GM21447 (cell line): ENCODE results near the gene DRD4.

Source experiments
- ATAC-seq: cut with Tn5 transposase; IDR thresholded peaks from one replicate; pipeline ENCODE4 v1.9.1; 2021; ENCODE audit not compliant: unreplicated experiment

Gene DRD4

GRCh38 chr11:620935-621814, 15.9 kb upstream of the DRD4 start:
- ATAC-seq = no peak

- no peak for ATAC-seq
Measured at GRCh38 chr11:621838-622237, 15.2 kb upstream of the DRD4 start.

- no peak for ATAC-seq
Measured at GRCh38 chr11:623349-623869, 13.7 kb upstream of the DRD4 start.

- ATAC-seq = no peak
Measured at GRCh38 chr11:623999-624704, 12.9 kb upstream of the DRD4 start.

- ATAC-seq = no peak
Measured at GRCh38 chr11:624705-625635, 12.1 kb upstream of the DRD4 start, which contains the start of gene CDHR5. Gene CDHR5, minus strand, starts transcription at chr11:624955. Its CDS starts 53 bp downstream, at chr11:624902.

GRCh38 chr11:625636-626268, 11.3 kb upstream of the DRD4 start:
- ATAC-seq = no peak

GRCh38 chr11:626475-627307, 10.4 kb upstream of the DRD4 start, which contains the start of gene SCT:
Gene SCT, minus strand, starts transcription at chr11:627181. Its CDS starts 38 bp downstream, at chr11:627143.
- no peak for ATAC-seq

GRCh38 chr11:627308-627576, 9.8 kb upstream of the DRD4 start:
- ATAC-seq = no peak

GRCh38 chr11:628056-628455, 9.0 kb upstream of the DRD4 start:
- ATAC-seq = no peak

- ATAC-seq = no peak
Measured at GRCh38 chr11:629237-629583, 7.9 kb upstream of the DRD4 start.

GRCh38 chr11:630871-631270, 6.2 kb upstream of the DRD4 start:
- ATAC-seq = no peak

GRCh38 chr11:635945-636510, 1.0 kb upstream of the DRD4 start:
- ATAC-seq = no peak

GRCh38 chr11:637333-637592, 194 bp downstream of the DRD4 start:
- ATAC-seq = no peak

- no peak for ATAC-seq
Measured at GRCh38 chr11:637593-638521, 788 bp downstream of the DRD4 start.

- no peak for ATAC-seq
Measured at GRCh38 chr11:638631-639331, 1.7 kb downstream of the DRD4 start.

GRCh38 chr11:639332-639955, 2.4 kb downstream of the DRD4 start:
- no peak for ATAC-seq

GRCh38 chr11:640021-640706, 3.1 kb downstream of the DRD4 start:
- no peak for ATAC-seq
